Activated naive CD4-positive, alpha-beta T cell treated with anti-CD3 and anti-CD28 coated beads for 36 hours (primary cell): ENCODE measurements around the gene EGFL6. TPM values are rescaled to one million over a fixed set of nuclear protein-coding genes. Genes with fewer than 3 reads are reported as not detected.
A peak's percentile ranks its signal among the peaks of the same experiment; 100 is the strongest.
"Not testable (repeated sequence)": the region's sequence is repeated elsewhere in the genome, so short reads cannot be mapped to it uniquely, and the experiment has no call there.

Source experiments
- CTCF ChIA-PET: fragments of 350-600 bp; sonication (Branson Sonifier 250); formaldehyde crosslinking; loops from one replicate; lab custom pipeline; 2021; ENCODE audit warnings: antibody characterized with exemption; lab: Charles Lee
- DNase-seq: peaks from one replicate; pipeline ENCODE4 v3.0.0-alpha.2; 2020
- H3K27ac Mint-ChIP-seq: one replicate; pipeline ENCODE4 v1.8.0; 2021; ENCODE audit warnings: mild to moderate bottlenecking, mixed read lengths
- H3K27me3 Mint-ChIP-seq: one replicate; pipeline ENCODE4 v1.8.0; 2021; ENCODE audit warnings: low read depth, mixed read lengths
- H3K36me3 Mint-ChIP-seq: one replicate; pipeline ENCODE4 v1.8.0; 2021; ENCODE audit warnings: low read depth, mixed read lengths
- H3K4me1 Mint-ChIP-seq: one replicate; pipeline ENCODE4 v1.8.0; 2021; ENCODE audit warnings: low read depth, mixed read lengths
- H3K4me3 Mint-ChIP-seq: one replicate; pipeline ENCODE4 v1.8.0; 2021; ENCODE audit warnings: mild to moderate bottlenecking, moderate library complexity, mixed read lengths
- H3K9me3 Mint-ChIP-seq: one replicate; pipeline ENCODE4 v1.8.0; 2021; ENCODE audit warnings: mixed read lengths
- intact Hi-C: fragments of 100-400 bp; cut with micrococcal nuclease; formaldehyde crosslinking; loops from one replicate; pipeline ENCODE4 v1.15.1; 2023
- total RNA-seq, 2 experiments: library from RNA; stranded (reverse); gene quantifications; one replicate each; pipeline ENCODE4 v1.2.3, GENCODE V29; 2021

Gene EGFL6
- total RNA-seq, 2 experiments from 2014 or later = 0.12 TPM; not detected in 1

GRCh38 chrX:13659063-13659462, 89.7 kb downstream of the EGFL6 start:
- CTCF ChIA-PET = interaction anchor here (0.6 kb wide), 1 partner anchor 26 kb away, joined by 3 read pairs; no protein-coding TSS in a partner anchor
- Mint-ChIP-seq H3K36me3 (peaks cover 4% of the 10 kb centered on the region), H3K4me1 (peaks cover 32% of the 10 kb centered on the region), H3K9me3 (no peaks in the 10 kb centered on the region), H3K27ac (no peak overlapping the region), H3K4me3 (no peak overlapping the region), H3K27me3 (no peaks in the 10 kb centered on the region)
- DNase-seq = no peak
- intact Hi-C loops = loop anchor here (5.0 kb wide), 1 partner anchor 238 kb away; no protein-coding TSS in a partner anchor

GRCh38 chrX:13661735-13662288, 92.4 kb downstream of the EGFL6 start:
- CTCF ChIA-PET = interaction anchor here (0.8 to 1.6 kb wide), 4 partner anchors 26 to 367 kb away, joined by 3 to 6 read pairs (median 4); partner anchors contain the start of gene GEMIN8
- intact Hi-C loops = loop anchor here (10.0 kb wide), 1 partner anchor 1493 kb away; no protein-coding TSS in a partner anchor
- Mint-ChIP-seq H3K9me3 (no peaks in the 10 kb centered on the region), H3K4me1 (peaks cover 20% of the 10 kb centered on the region), H3K27ac (no peak overlapping the region), H3K27me3 (no peaks in the 10 kb centered on the region), H3K36me3 (peaks cover 2% of the 10 kb centered on the region), H3K4me3 (no peak overlapping the region)
- DNase-seq = no peak

GRCh38 chrX:13662355-13662791, 93.0 kb downstream of the EGFL6 start:
- Mint-ChIP-seq H3K27ac (no peak overlapping the region), H3K4me1 (peaks cover 21% of the 10 kb centered on the region), H3K4me3 (no peak overlapping the region), H3K9me3 (no peaks in the 10 kb centered on the region), H3K36me3 (peaks cover 2% of the 10 kb centered on the region), H3K27me3 (no peaks in the 10 kb centered on the region)
- intact Hi-C loops = loop anchor here (10.0 kb wide), 1 partner anchor 1492 kb away; no protein-coding TSS in a partner anchor
- CTCF ChIA-PET = interaction anchor here (0.7 to 1.6 kb wide), 5 partner anchors 26 to 367 kb away, joined by 3 to 6 read pairs (median 3); partner anchors contain the start of gene GEMIN8
- no peak for DNase-seq

GRCh38 chrX:13664020-13664419, 94.6 kb downstream of the EGFL6 start:
- Mint-ChIP-seq H3K36me3 (peaks cover 2% of the 10 kb centered on the region), H3K9me3 (no peaks in the 10 kb centered on the region), H3K4me1 (peaks cover 16% of the 10 kb centered on the region), H3K27ac (no peak overlapping the region), H3K4me3 (no peak overlapping the region), H3K27me3 (no peaks in the 10 kb centered on the region)
- no peak for DNase-seq
- intact Hi-C loops = loop anchor here (10.0 kb wide), 1 partner anchor 1491 kb away; no protein-coding TSS in a partner anchor
- CTCF ChIA-PET = no interaction called here

- Mint-ChIP-seq H3K4me1 (peaks cover 21% of the 10 kb centered on the region), H3K4me3 (no peak overlapping the region), H3K27me3 (no peaks in the 10 kb centered on the region), H3K27ac (no peak overlapping the region), H3K9me3 (no peaks in the 10 kb centered on the region), H3K36me3 (peaks cover 7% of the 10 kb centered on the region)
- CTCF ChIA-PET = no interaction called here
- DNase-seq = no peak
- intact Hi-C loops = loop anchor here (5.0 to 10.0 kb wide), 3 partner anchors 35 to 1535 kb away; no protein-coding TSS in a partner anchor
Observed at GRCh38 chrX:13666836-13667235, 97.4 kb downstream of the EGFL6 start.

- peaks cover 7% of the 10 kb centered on the region for H3K36me3 Mint-ChIP-seq
- intact Hi-C loops = loop anchor here (5.0 to 10.0 kb wide), 3 partner anchors 34 to 1534 kb away; no protein-coding TSS in a partner anchor
- CTCF ChIA-PET = no interaction called here
- no peaks in the 10 kb centered on the region for H3K27me3 Mint-ChIP-seq
- no peaks in the 10 kb centered on the region for H3K9me3 Mint-ChIP-seq
- H3K4me3 Mint-ChIP-seq = no peak overlapping the region
- no peak for DNase-seq
- H3K4me1 Mint-ChIP-seq = peaks cover 14% of the 10 kb centered on the region
- H3K27ac Mint-ChIP-seq = no peak overlapping the region
Observed at GRCh38 chrX:13667919-13668318, 98.5 kb downstream of the EGFL6 start.

- DNase-seq = peak; percentile 82
- H3K9me3 Mint-ChIP-seq = no peaks in the 10 kb centered on the region
- no peaks in the 10 kb centered on the region for H3K27me3 Mint-ChIP-seq
- peaks cover 14% of the 10 kb centered on the region for H3K4me1 Mint-ChIP-seq
- H3K36me3 Mint-ChIP-seq = peaks cover 7% of the 10 kb centered on the region
- peak overlapping the region; percentile 92 for H3K27ac Mint-ChIP-seq
- intact Hi-C loops = loop anchor here (1.0 to 10.0 kb wide), 8 partner anchors 16 to 1533 kb away; partner anchors contain the start of genes OFD1, TCEANC and TRAPPC2
- CTCF ChIA-PET = interaction anchor here (1.3 kb wide), 1 partner anchor 19 kb away, joined by 5 read pairs; the partner anchor contains the start of gene RAB9A
- H3K4me3 Mint-ChIP-seq = peak overlapping the region; percentile 69
Observed at GRCh38 chrX:13669246-13669737, 99.9 kb downstream of the EGFL6 start.

- H3K4me3 Mint-ChIP-seq = peak overlapping the region; percentile 69
- DNase-seq = peak; percentile 27
- not testable (repeated sequence) for H3K36me3 Mint-ChIP-seq, H3K9me3 Mint-ChIP-seq, H3K27me3 Mint-ChIP-seq
- intact Hi-C loops = loop anchor here (1.0 to 10.0 kb wide), 8 partner anchors 16 to 1533 kb away; partner anchors contain the start of genes OFD1, TCEANC and TRAPPC2
- CTCF ChIA-PET = interaction anchor here (1.3 kb wide), 1 partner anchor 18 kb away, joined by 5 read pairs; the partner anchor contains the start of gene RAB9A
- H3K4me1 Mint-ChIP-seq = peaks cover 14% of the 10 kb centered on the region
- peak overlapping the region; percentile 92 for H3K27ac Mint-ChIP-seq
Observed at GRCh38 chrX:13669755-13670154, 100.4 kb downstream of the EGFL6 start.

- no peaks in the 10 kb centered on the region for H3K27me3 Mint-ChIP-seq
- CTCF ChIA-PET = no interaction called here
- H3K36me3 Mint-ChIP-seq = peaks cover 7% of the 10 kb centered on the region
- H3K4me1 Mint-ChIP-seq = peaks cover 14% of the 10 kb centered on the region
- no peak overlapping the region for H3K27ac Mint-ChIP-seq
- intact Hi-C loops = no loop called here
- DNase-seq = no peak
- H3K4me3 Mint-ChIP-seq = no peak overlapping the region
- H3K9me3 Mint-ChIP-seq = no peaks in the 10 kb centered on the region
Observed at GRCh38 chrX:13670197-13670596, 100.8 kb downstream of the EGFL6 start.

- DNase-seq = no peak
- Mint-ChIP-seq H3K4me1 (peaks cover 13% of the 10 kb centered on the region), H3K9me3 (no peaks in the 10 kb centered on the region), H3K36me3 (peaks cover 7% of the 10 kb centered on the region), H3K27ac (no peak overlapping the region), H3K27me3 (no peaks in the 10 kb centered on the region), H3K4me3 (no peak overlapping the region)
- CTCF ChIA-PET = no interaction called here
- intact Hi-C loops = no loop called here
Observed at GRCh38 chrX:13673016-13673415, 103.6 kb downstream of the EGFL6 start.

- no peak for DNase-seq
- intact Hi-C loops = no loop called here
- Mint-ChIP-seq H3K27me3 (no peaks in the 10 kb centered on the region), H3K27ac (no peak overlapping the region), H3K9me3 (no peaks in the 10 kb centered on the region), H3K4me1 (no peaks in the 10 kb centered on the region), H3K36me3 (peaks cover 2% of the 10 kb centered on the region), H3K4me3 (no peak overlapping the region)
- CTCF ChIA-PET = interaction anchor here (0.8 kb wide), 1 partner anchor 730 kb away, joined by 3 read pairs; no protein-coding TSS in a partner anchor
Observed at GRCh38 chrX:13676885-13677284, 107.5 kb downstream of the EGFL6 start.

GRCh38 chrX:13679700-13680099, 110.3 kb downstream of the EGFL6 start:
- DNase-seq, H3K4me3 Mint-ChIP-seq, H3K4me1 Mint-ChIP-seq, CTCF ChIA-PET, H3K36me3 Mint-ChIP-seq, H3K27me3 Mint-ChIP-seq, H3K27ac Mint-ChIP-seq, H3K9me3 Mint-ChIP-seq, intact Hi-C loops: not testable (repeated sequence)
